ENCODE results near the gene TRIM43.
"Not testable (repeated sequence)": the region's sequence is repeated elsewhere in the genome, so short reads cannot be mapped to it uniquely, and the experiment has no call there.

The TRIM43 gene

GRCh38 chr2:95641787-95642186 is 50.0 kb downstream of the TRIM43 start:
- DNase-seq = not testable (repeated sequence)

- DNase-seq = not testable (repeated sequence)
Observed at GRCh38 chr2:95642360-95642759, 50.6 kb downstream of the TRIM43 start.

- not testable (repeated sequence) for DNase-seq
Observed at GRCh38 chr2:95642951-95643350, 51.1 kb downstream of the TRIM43 start.

- not testable (repeated sequence) for DNase-seq
Observed at GRCh38 chr2:95645312-95645711, 53.5 kb downstream of the TRIM43 start.

GRCh38 chr2:95646274-95646994 is 54.6 kb downstream of the TRIM43 start:
- DNase-seq = not testable (repeated sequence)

- DNase-seq = not testable (repeated sequence)
Observed at GRCh38 chr2:95648894-95649544, 57.2 kb downstream of the TRIM43 start.

Measured in DMS153 (cell line).